Hindlimb muscle (tissue), 1 donor: Measurements from ENCODE around the gene KCNQ1. TPM values are rescaled to one million over a fixed set of nuclear protein-coding genes. Genes with fewer than 3 reads are reported as not detected.

ENCODE experiments used
- DNase-seq: peaks from one replicate; pipeline ENCODE4 v3.0.0-alpha.2; 2013
- polyA plus RNA-seq: library from polyadenylated mRNA; unstranded; fragments of 120-200 nt; gene quantifications from one replicate; pipeline ENCODE4 v1.2.1, GENCODE V29; 2013; ENCODE audit not compliant: insufficient read length

The KCNQ1 gene
- polyA plus RNA-seq, 1 donor = 2.9 TPM

DNA sequence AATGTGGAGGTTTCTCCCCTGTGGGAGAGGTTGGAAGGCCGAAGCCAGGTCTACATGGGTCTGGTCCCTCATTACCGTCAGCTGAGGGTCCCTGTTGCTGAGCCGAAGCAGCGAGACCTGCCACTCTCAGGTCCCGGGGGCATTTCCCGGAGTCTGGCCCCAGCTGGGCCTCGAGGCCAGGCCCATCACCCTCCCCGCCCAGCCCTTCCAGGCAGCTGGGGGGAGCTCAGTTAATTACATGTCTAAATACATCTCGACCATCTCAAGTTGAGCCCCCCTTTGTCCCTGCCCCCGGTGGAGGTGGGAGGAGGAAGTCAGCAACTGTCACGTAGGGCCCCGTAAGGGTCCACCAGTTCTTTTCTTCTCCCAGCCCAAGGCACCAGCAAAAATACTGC lies 437.2 kb downstream of the KCNQ1 start:
- DNase-seq = no peak

DNA sequence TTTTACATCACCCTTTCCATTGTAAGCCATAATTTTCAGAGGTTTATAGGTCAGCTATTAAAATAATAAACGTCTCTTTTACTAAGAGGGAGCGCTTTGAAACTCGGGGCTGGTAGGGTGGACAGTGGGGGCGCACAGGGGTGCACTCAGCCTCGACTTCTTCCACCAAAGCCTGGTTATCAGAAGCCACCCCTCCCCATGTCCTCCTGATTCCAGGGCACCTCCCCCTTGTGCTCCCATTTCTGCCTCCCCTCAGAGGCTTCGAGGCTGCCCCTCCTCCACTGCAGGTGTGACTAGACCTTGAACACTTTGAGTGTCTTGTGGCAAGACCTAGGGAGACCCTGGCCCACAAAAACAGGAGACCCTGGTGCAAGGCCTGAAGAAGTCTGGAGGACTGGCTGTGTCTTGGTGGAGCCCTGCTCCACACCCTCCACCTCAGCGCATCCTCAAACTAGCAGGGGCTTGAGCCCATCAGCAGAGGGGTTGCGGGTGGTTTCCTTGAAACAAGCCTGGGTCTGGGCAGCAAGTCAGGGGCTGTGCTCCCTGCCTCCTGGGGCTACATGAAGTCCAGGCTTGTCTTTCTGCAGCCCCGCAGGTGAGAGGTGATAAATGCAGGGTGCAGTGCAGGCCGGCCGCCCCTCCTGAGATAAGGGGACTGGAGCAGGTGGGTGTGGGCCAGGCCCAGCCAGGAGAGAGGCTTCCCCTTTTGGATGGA lies 437.7 kb downstream of the KCNQ1 start:
- no peak for DNase-seq

DNA sequence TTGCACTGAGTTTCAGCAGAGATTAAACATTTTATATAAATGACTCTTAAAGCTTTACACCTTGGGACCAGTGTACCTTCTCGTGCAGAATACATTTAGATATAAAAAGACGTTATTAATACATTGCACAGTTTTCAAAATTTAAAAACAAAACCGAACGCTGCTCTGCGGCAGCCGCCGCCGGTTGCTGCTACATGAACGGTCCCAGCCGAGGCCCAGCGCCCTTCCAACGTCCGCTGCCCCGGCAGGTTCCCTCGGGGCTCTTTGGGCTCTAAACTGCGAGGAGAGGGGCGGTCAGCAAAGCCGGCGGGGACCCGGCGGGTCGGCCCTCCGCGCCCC lies 438.8 kb downstream of the KCNQ1 start:
- no peak for DNase-seq

DNA sequence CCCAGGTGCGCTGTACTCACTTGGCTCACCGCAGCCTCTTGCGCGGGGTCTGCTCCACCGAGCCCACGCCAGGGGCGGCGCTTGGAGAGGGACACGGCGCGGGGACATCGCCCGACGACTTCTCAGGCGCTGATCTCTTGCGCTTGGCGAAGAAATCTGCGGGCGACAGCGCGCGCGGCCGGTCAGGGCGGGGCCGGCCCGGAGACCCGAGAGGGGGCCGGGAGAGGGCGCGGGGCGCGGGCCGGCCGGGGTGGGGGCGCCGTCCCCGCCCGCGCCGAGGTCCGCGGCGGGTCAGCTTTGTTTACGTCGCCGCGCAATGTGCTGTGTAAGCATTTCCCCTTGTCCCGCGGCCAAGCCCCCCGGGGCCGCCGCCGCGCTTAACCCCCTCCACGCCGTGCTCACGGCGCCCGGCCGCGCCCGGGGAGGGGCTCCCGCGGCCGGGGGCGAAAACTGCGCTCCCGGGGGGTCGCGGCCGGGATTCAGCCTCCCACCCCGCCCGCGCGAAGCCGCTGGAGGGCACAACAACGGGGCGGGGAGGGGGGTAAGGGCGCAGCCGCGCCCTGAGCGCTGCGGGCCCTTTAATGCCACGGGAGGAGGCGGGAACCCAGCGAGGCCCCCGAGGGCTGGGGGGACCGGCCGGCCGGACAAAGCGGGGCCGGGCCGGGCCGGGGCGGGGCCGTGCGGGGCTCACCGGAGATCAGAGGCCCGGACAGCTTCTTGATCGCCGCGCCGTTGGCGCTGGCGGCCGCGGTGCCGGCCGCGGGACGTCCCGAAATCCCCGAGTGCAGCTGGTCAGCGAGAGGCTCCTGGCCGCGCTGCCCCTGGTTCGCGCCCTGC lies 439.4 kb downstream of the KCNQ1 start:
- peak; percentile 64 for DNase-seq

DNA sequence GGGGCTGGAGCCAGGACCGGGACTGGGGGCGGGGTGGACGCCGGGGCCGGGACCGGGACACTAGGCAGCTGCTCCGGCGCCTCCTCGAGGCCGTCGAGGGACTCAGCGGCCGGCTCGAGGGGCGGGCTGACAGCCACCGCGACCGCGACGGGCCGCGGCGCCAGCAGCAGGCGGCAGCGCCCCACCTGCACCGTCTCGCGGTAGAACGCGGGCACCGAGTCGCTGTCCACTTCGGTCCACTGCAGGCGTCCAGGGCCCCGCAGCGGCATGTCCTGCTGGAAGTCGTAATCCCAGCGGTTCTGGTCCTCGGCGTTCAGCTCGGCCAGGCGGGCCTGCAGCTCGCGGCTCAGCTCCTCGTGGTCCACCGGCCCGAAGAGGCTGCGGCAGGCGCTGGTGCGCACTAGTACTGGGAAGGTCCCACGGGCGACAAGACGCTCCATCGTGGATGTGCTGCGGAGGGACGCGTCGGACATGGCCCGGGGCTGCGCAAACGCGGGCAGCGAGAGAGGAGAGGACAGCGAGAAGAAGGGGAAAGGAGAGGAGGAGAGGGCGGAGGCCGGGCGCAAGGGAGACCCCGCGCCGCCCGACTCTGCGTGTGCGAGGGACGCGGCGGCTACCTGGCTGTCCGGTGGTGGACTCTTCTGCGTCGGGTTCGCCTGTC lies 440.3 kb downstream of the KCNQ1 start:
- DNase-seq = peak; percentile 63

GRCh38 chr11:2885678-2886081 lies 440.9 kb downstream of the KCNQ1 start, which contains the start of gene CDKN1C:
CDKN1C (minus strand) TSS chr11:2885775; CDS start chr11:2885456, 319 bp downstream.
- DNase-seq = peak; percentile 92

- peak; percentile 69 for DNase-seq
Measured at GRCh38 chr11:2886191-2886894, 441.5 kb downstream of the KCNQ1 start.

GRCh38 chr11:2886936-2887335 lies 442.1 kb downstream of the KCNQ1 start:
- DNase-seq = no peak

DNA sequence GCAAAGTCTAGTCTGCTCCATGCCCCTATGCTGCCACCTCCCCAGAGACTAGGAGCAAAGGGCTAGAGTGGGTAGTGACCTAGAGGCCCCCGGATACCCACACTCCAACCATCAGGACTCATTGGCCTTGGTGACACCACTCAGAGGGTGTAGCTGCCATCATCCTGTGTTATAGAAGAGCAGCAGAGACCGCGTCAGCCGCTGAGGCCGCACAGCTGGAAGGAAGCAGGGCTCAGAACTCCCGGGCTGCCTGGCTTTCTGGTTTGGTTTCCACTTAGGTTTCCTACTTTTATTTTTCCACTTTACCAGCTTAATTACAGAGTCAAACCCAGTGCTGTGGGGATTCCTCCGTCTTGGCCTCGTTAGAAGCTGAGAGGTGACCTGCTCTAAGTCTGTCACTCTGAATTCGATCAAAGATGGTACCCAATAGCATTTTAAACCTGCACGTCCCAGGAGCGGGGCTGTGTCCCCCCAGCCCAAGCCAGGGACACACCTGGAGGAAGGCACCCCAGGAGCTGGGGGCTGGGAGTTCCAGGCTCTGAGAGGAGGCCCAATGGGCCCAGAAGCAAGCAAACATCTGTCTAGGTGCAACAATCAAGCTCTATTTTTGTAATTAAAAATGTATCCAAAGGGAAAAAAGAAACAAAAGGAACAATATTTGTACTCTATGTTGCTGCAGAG lies 442.8 kb downstream of the KCNQ1 start:
- DNase-seq = no peak

GRCh38 chr11:2888266-2888968 lies 443.6 kb downstream of the KCNQ1 start:
- peak; percentile 84 for DNase-seq

DNA sequence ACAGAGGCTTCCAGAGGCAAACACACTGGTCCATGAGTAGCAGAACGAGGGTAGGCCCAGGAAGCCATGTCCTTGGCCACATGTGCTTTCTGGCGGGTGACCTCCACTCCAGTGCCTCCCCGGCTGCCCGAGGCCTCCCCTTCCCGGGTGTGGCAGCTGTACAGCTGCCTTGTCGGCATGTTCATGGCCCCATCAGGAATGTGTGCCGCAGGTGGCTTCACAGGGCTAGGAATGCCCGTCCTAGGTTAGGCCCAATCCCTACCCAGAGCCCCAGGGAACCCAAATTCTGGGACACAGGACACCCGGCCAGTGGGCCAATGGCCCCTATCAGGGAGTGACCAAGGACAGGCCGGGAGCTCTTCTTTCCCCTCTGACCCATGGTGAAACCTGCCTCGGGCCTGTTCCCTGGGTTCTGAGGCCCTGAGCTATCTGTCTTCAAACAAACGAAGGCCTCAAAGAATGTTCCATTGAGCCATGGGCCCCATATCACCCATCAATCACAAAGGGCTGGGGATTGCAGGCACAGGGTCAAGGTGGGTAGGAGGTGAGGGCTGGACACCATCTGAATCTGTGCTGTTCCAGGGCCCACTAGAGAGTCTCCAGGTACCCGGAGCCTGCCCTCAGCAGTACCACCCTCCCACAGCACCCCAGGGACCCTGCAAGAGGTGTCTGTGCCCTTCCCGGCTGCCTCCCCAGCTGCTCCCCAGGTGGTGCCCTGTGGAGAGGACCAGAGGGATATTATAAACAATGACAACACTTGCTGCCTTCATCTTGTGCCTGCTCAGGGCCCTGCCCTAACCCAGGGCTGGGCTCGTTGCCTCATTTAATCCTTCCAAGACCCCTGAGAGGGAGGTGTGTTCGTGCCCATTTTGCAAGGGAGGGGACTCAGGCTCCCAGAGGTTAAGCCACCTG lies 444.8 kb downstream of the KCNQ1 start:
- no peak for DNase-seq

GRCh38 chr11:2890466-2891294 lies 445.9 kb downstream of the KCNQ1 start:
- DNase-seq = peak; percentile 80

GRCh38 chr11:2891326-2892214 lies 446.8 kb downstream of the KCNQ1 start:
- DNase-seq = no peak

GRCh38 chr11:2892215-2892966 lies 447.6 kb downstream of the KCNQ1 start:
- peak; percentile 78 for DNase-seq

DNA sequence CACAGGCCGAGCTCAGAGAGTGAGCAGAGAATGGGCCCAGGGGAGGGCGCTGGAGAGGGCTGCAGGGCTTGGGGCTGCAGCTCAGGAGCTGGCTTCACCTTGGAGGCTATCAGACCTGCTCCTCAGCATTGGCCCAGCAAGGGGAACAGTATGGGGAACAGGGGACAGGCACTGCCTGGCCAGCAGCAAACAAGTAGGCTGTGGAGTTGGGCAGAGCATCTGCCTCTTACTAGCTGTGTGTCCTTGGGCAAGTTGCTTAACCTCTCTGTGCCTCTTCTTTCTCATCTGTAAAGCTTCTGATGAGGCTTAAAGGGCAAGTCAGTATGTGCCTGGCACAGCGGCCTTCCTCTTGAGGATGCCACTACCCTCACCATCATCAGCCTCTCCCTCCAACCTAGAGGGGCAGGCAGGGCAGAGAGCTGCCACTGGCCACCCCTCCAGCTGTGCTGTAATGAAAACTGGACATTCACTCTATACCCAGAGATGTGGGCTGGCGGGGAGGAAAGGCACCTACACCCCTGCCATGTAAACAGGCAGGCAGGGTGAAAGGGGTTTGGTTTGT lies 448.2 kb downstream of the KCNQ1 start:
- no peak for DNase-seq

DNA sequence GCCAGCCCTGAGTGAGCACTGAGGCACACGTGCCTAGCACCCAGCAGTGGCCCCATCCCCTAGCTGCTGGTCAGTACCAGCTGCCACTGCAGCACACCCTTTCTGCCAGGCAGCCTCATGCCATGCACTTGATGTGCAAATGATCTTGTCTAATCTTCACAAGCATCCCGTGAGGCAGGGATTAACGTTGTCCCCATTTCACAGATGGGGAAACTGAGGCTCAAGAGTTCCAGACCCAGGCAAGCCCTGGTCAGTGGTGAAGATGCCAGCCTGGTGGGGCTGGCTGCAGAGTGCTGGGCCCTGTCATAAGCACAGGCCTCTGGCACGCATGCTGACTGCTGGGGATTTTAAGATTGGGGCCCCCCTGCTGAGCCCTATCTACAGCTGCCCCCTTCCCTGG lies 449.1 kb downstream of the KCNQ1 start:
- DNase-seq = no peak

DNA sequence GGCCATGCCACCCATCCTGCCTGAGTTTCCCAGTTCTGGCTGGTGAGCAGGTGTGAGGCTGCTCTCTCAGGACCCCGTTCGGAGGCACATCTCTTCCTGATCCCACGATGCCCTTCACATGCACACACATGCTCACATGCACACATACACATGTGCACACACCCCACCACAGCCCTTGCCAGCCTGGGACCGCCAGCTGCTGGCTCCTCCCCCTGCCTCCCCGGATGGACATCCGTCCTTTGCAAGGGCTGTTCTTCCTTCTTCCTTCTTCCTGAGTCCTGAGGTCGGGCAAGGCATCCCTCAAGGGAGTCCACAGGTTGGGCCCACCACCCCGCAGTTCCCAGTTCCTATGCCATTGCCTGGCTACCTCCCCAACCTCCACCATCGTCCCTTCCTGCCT lies 451.2 kb downstream of the KCNQ1 start:
- DNase-seq = no peak
